PC-3 (cell line): ENCODE results near the gene TM9SF3. TPM values are rescaled to one million over a fixed set of nuclear protein-coding genes. Genes with fewer than 3 reads are reported as not detected.

ENCODE experiments used
- ATAC-seq: fragments of 200-7000 bp; cut with Tn5 transposase; 2 replicates; pipeline ENCODE4 v1.9.1; 2020; ENCODE audit warnings: mild to moderate bottlenecking, moderate library complexity
- BruUV-seq: library from RNA; stranded (reverse); fragments of 400-500 nt; replicated peaks from 2 replicates; lab custom pipeline; 2021; lab: Mats Ljungman, UMichigan
- CTCF ChIA-PET: fragments of 300-600 bp; sonication (Branson Sonifier 250); formaldehyde crosslinking; loops from one replicate; lab custom pipeline; 2022; ENCODE audit warnings: antibody characterized with exemption; lab: Charles Lee
- POLR2A ChIA-PET: fragments of 300-600 bp; sonication (Branson Sonifier 250); formaldehyde crosslinking; loops from one replicate; lab custom pipeline; 2022; ENCODE audit warnings: antibody characterized with exemption; ENCODE audit not compliant: unreplicated experiment; lab: Charles Lee
- DNase-seq: peaks from one replicate; pipeline ENCODE4 v3.0.0-alpha.2; 2015
- H2AFZ ChIP-seq: fragments of 300-600 bp; sonication (generic); 2 replicates; pipeline ENCODE4 v1.6.0; 2016; ENCODE audit warnings: antibody characterized with exemption, low read length
- H3F3A ChIP-seq: fragments of 300-600 bp; sonication (generic); one replicate; pipeline ENCODE4 v1.6.0; 2017; ENCODE audit warnings: antibody characterized with exemption, low read length, control low read depth, mild to moderate bottlenecking; ENCODE audit not compliant: unreplicated experiment
- H3K27ac ChIP-seq: fragments of 300-600 bp; sonication (generic); 2 replicates; pipeline ENCODE4 v1.5.1; 2016; ENCODE audit warnings: mild to moderate bottlenecking, low read length
- H3K27me3 ChIP-seq: fragments of 300-600 bp; sonication (generic); 2 replicates; pipeline ENCODE4 v1.6.1; 2016; ENCODE audit warnings: low read length, mixed read lengths
- H3K36me3 ChIP-seq: fragments of 300-600 bp; sonication (generic); 2 replicates; pipeline ENCODE4 v1.6.1; 2016; ENCODE audit warnings: low read depth, mixed run types, low read length, mixed read lengths
- H3K4me1 ChIP-seq: fragments of 300-600 bp; sonication (generic); 2 replicates; pipeline ENCODE4 v1.5.1; 2016; ENCODE audit warnings: low read length; ENCODE audit not compliant: insufficient read depth
- H3K4me2 ChIP-seq: fragments of 300-600 bp; sonication (generic); 2 replicates; pipeline ENCODE4 v1.6.0; 2016; ENCODE audit warnings: low read length
- H3K4me3 ChIP-seq: fragments of 300-600 bp; sonication (generic); 2 replicates; pipeline ENCODE4 v1.5.1; 2016; ENCODE audit warnings: mild to moderate bottlenecking, low read length, mixed read lengths
- H3K79me2 ChIP-seq: fragments of 300-600 bp; sonication (generic); 2 replicates; pipeline ENCODE4 v1.6.1; 2017; ENCODE audit warnings: low read length, mixed read lengths
- H3K9ac ChIP-seq: fragments of 300-600 bp; sonication (generic); 2 replicates; pipeline ENCODE4 v1.6.0; 2016; ENCODE audit warnings: mild to moderate bottlenecking, low read length
- H3K9me2 ChIP-seq: fragments of 300-600 bp; sonication (generic); replicated peaks from 2 replicates; pipeline ENCODE4 v1.6.1; 2016; ENCODE audit warnings: mixed run types, low read length, mixed read lengths
- H3K9me3 ChIP-seq: fragments of 300-600 bp; sonication (generic); 2 replicates; pipeline ENCODE4 v1.6.1; 2016; ENCODE audit warnings: low read length, mixed read lengths
- H4K20me1 ChIP-seq: fragments of 300-600 bp; sonication (generic); 2 replicates; pipeline ENCODE4 v1.6.1; 2016; ENCODE audit warnings: low read length, mixed read lengths
- CTCF ChIP-seq: fragments of 300-600 bp; sonication (generic); conservative IDR thresholded peaks from 2 replicates; pipeline ENCODE4 v1.5.1; 2017; ENCODE audit warnings: antibody characterized with exemption, low read depth, mild to moderate bottlenecking, low read length
- EZH2 ChIP-seq: fragments of 300-600 bp; sonication (generic); IDR thresholded peaks from one replicate; pipeline ENCODE4 v1.6.1; 2017; ENCODE audit warnings: antibody characterized with exemption, mild to moderate bottlenecking, low read length; ENCODE audit not compliant: unreplicated experiment
- EZH2phosphoT487 ChIP-seq: fragments of 300-600 bp; sonication (generic); IDR thresholded peaks from 2 replicates; pipeline ENCODE4 v1.6.1; 2018; ENCODE audit warnings: mild to moderate bottlenecking, antibody characterized with exemption, low read length, borderline replicate concordance
- intact Hi-C: fragments of 100-400 bp; cut with micrococcal nuclease; formaldehyde crosslinking; loops from 2 replicates; pipeline ENCODE4 v1.9.0; 2023
- total RNA-seq: library from RNA; depleted of rRNA; stranded (reverse); fragments of >200 nt; gene quantifications from 2 replicates; pipeline ENCODE4 v1.2.3, GENCODE V29; 2014

The TM9SF3 gene
- total RNA-seq, 1 experiment from 2014 or later, result 39.2 TPM

- H3K4me1 ChIP-seq, result peaks cover 18% of the 10 kb centered on the region
- no TSS peak for BruUV-seq
- CTCF ChIA-PET, result interaction anchor here (1.1 to 1.2 kb wide), 2 partner anchors 21 kb away, joined by 3 read pairs; no protein-coding TSS in a partner anchor
- H3K4me2 ChIP-seq, result peak overlapping the region; percentile 95
- no peaks in the 10 kb centered on the region for H4K20me1 ChIP-seq
- H3K36me3 ChIP-seq, result no peaks in the 10 kb centered on the region
- no peaks in the 10 kb centered on the region for H3K9me3 ChIP-seq
- H3K9me2 ChIP-seq, result no peaks in the 10 kb centered on the region
- H3K4me3 ChIP-seq, result peak overlapping the region; percentile 69
- peaks cover 18% of the 10 kb centered on the region for H3K27me3 ChIP-seq
- POLR2A ChIA-PET, result no interaction called here
- intact Hi-C loops, result loop anchor here (5.0 kb wide), 1 partner anchor 135 kb away; no protein-coding TSS in a partner anchor
- peak; percentile 25 for ATAC-seq
- no peak for DNase-seq
- TF ChIP-seq CTCF, result no peak
- TF ChIP-seq EZH2phosphoT487, result no peak
- no peak for TF ChIP-seq EZH2
- H3F3A ChIP-seq, result no peaks in the 10 kb centered on the region
- H2AFZ ChIP-seq, result peak overlapping the region; percentile 74
- H3K27ac ChIP-seq, result no peak overlapping the region
- H3K9ac ChIP-seq, result no peak overlapping the region
- no peaks in the 10 kb centered on the region for H3K79me2 ChIP-seq
Measured at GRCh38 chr10:96512524-96513304, 74.1 kb downstream of the TM9SF3 start.

GRCh38 chr10:96511044-96511945 is 75.5 kb downstream of the TM9SF3 start:
- no peak overlapping the region for H3K27ac ChIP-seq
- H3K4me2 ChIP-seq, result no peak overlapping the region
- H3K9ac ChIP-seq, result no peak overlapping the region
- H4K20me1 ChIP-seq, result no peaks in the 10 kb centered on the region
- H2AFZ ChIP-seq, result no peak overlapping the region
- CTCF ChIA-PET, result no interaction called here
- POLR2A ChIA-PET, result no interaction called here
- peaks cover 18% of the 10 kb centered on the region for H3K4me1 ChIP-seq
- intact Hi-C loops, result loop anchor here (2.0 to 5.0 kb wide), 2 partner anchors 114 to 134 kb away; no protein-coding TSS in a partner anchor
- no peak overlapping the region for H3K4me3 ChIP-seq
- BruUV-seq, result no TSS peak
- no peaks in the 10 kb centered on the region for H3K9me3 ChIP-seq
- peaks cover 18% of the 10 kb centered on the region for H3K27me3 ChIP-seq
- no peaks in the 10 kb centered on the region for H3K79me2 ChIP-seq
- H3K36me3 ChIP-seq, result no peaks in the 10 kb centered on the region
- no peaks in the 10 kb centered on the region for H3K9me2 ChIP-seq
- DNase-seq (peak; percentile 69), ATAC-seq (peak; percentile 44)
- TF ChIP-seq EZH2phosphoT487 (no peak), CTCF (peak; percentile 63)
- no peaks in the 10 kb centered on the region for H3F3A ChIP-seq
